DND-41 (cell line): ENCODE measurements around the gene ACTBL2.

ENCODE experiments used
- ATAC-seq: fragments of 200-7000 bp; cut with Tn5 transposase; 3 replicates; pipeline ENCODE4 v1.9.1; 2021; ENCODE audit warnings: low read depth; ENCODE audit not compliant: insufficient read depth
- DNase-seq: peaks from one replicate; pipeline ENCODE4 v3.0.0-alpha.2; 2020
- H2AFZ ChIP-seq: 2 replicates; pipeline ENCODE4 v1.6.0; 2012; ENCODE audit warnings: low read depth, low read length
- H3K27ac ChIP-seq: 2 replicates; pipeline ENCODE4 v1.5.1; 2012; ENCODE audit warnings: low read length, inconsistent platforms
- H3K27me3 ChIP-seq: fragments of 200-600 bp; sonication (generic); 2 replicates; pipeline ENCODE4 v1.6.0; 2012; ENCODE audit warnings: low read length, mild to moderate bottlenecking, inconsistent platforms; ENCODE audit not compliant: insufficient read depth, poor library complexity
- H3K36me3 ChIP-seq: 2 replicates; pipeline ENCODE4 v1.5.1; 2012; ENCODE audit warnings: low read length, inconsistent platforms; ENCODE audit not compliant: insufficient read depth
- H3K4me1 ChIP-seq: 2 replicates; pipeline ENCODE4 v1.5.1; 2012; ENCODE audit warnings: mild to moderate bottlenecking, low read length; ENCODE audit not compliant: insufficient read depth
- H3K4me2 ChIP-seq: 2 replicates; pipeline ENCODE4 v1.6.0; 2012; ENCODE audit warnings: mild to moderate bottlenecking, moderate library complexity, low read length, inconsistent platforms; ENCODE audit not compliant: insufficient read depth
- H3K4me3 ChIP-seq, 2 experiments: fragments of 200-600 bp in 1 of 2; shearing (Covaris generic) in 1 of 2; 2 replicates each; pipeline ENCODE4 v1.5.1; 2012 to 2016; ENCODE audit warnings: inconsistent platforms in 2 of 2, low read length in 2 of 2, mild to moderate bottlenecking in 2 of 2, low read depth in 1 of 2, moderate library complexity in 1 of 2
- H3K79me2 ChIP-seq: 2 replicates; pipeline ENCODE4 v1.6.0; 2012; ENCODE audit warnings: low read length, inconsistent platforms; ENCODE audit not compliant: insufficient read depth
- H3K9ac ChIP-seq: 2 replicates; pipeline ENCODE4 v1.6.0; 2012; ENCODE audit warnings: low read depth, mild to moderate bottlenecking, inconsistent platforms, low read length, moderate library complexity
- H3K9me3 ChIP-seq: 2 replicates; pipeline ENCODE4 v1.5.1; 2012; ENCODE audit warnings: low read length, moderate library complexity, mild to moderate bottlenecking, inconsistent platforms; ENCODE audit not compliant: insufficient read depth, severe bottlenecking
- H4K20me1 ChIP-seq: 2 replicates; pipeline ENCODE4 v1.6.0; 2012; ENCODE audit warnings: low read length; ENCODE audit not compliant: insufficient read depth
- CTCF ChIP-seq: IDR thresholded peaks from 2 replicates; pipeline ENCODE4 v1.5.1; 2012; ENCODE audit warnings: borderline replicate concordance, low read length, moderate library complexity, mild to moderate bottlenecking; ENCODE audit not compliant: poor library complexity, severe bottlenecking; ENCODE audit errors: extremely low read depth
- EZH2 ChIP-seq: IDR thresholded peaks from 3 replicates; pipeline ENCODE4 v1.6.1; 2012; ENCODE audit warnings: borderline replicate concordance, low read depth, mild to moderate bottlenecking, moderate library complexity, low read length, inconsistent platforms; ENCODE audit not compliant: severe bottlenecking

Gene ACTBL2

GRCh38 chr5:57456531-57457135, 26.0 kb downstream of the ACTBL2 start:
- no peaks in the 10 kb centered on the region for H3K36me3 ChIP-seq
- DNase-seq (no peak), ATAC-seq (no peak)
- no peak overlapping the region for H3K4me3 ChIP-seq
- H3K27me3 ChIP-seq = no peaks in the 10 kb centered on the region
- no peak for TF ChIP-seq EZH2
- no peak for TF ChIP-seq CTCF
- no peaks in the 10 kb centered on the region for H3K9me3 ChIP-seq
- H3K79me2 ChIP-seq = no peaks in the 10 kb centered on the region
- no peak overlapping the region for H3K27ac ChIP-seq
- peak overlapping the region; percentile 38; the same call in 1 of the 2 replicates for H2AFZ ChIP-seq
- no peak overlapping the region for H3K4me2 ChIP-seq
- H3K9ac ChIP-seq = no peak overlapping the region
- peaks cover 26% of the 10 kb centered on the region for H3K4me1 ChIP-seq
- H4K20me1 ChIP-seq = no peaks in the 10 kb centered on the region

GRCh38 chr5:57455511-57456455, 26.8 kb downstream of the ACTBL2 start:
- H3K9ac ChIP-seq = no peak overlapping the region
- no peaks in the 10 kb centered on the region for H4K20me1 ChIP-seq
- no peak for DNase-seq
- H3K4me1 ChIP-seq = peaks cover 34% of the 10 kb centered on the region
- no peak for ATAC-seq
- H3K27me3 ChIP-seq = no peaks in the 10 kb centered on the region
- peak overlapping the region; percentile 10; the same call in 1 of the 2 replicates for H2AFZ ChIP-seq
- no peaks in the 10 kb centered on the region for H3K79me2 ChIP-seq
- no peaks in the 10 kb centered on the region for H3K36me3 ChIP-seq
- H3K27ac ChIP-seq = no peak overlapping the region
- H3K4me3 ChIP-seq = no peak overlapping the region
- TF ChIP-seq EZH2 (no peak), CTCF (no peak)
- no peak overlapping the region for H3K4me2 ChIP-seq
- H3K9me3 ChIP-seq = no peaks in the 10 kb centered on the region

- Histone ChIP-seq H3K36me3 (no peaks in the 10 kb centered on the region), H3K4me1 (peaks cover 38% of the 10 kb centered on the region), H2AFZ (no peak overlapping the region), H3K4me3 (no peak overlapping the region), H3K4me2 (no peak overlapping the region), H3K27ac (no peak overlapping the region), H3K9me3 (no peaks in the 10 kb centered on the region), H3K9ac (no peak overlapping the region), H4K20me1 (no peaks in the 10 kb centered on the region), H3K27me3 (no peaks in the 10 kb centered on the region), H3K79me2 (no peaks in the 10 kb centered on the region)
- TF ChIP-seq EZH2 (no peak), CTCF (no peak)
- no peak for ATAC-seq
- DNase-seq = no peak
Observed at GRCh38 chr5:57454896-57455295, 27.7 kb downstream of the ACTBL2 start.
